Measurements from ENCODE around the gene MUC5B.
A peak's percentile ranks its signal among the peaks of the same experiment; 100 is the strongest.
"Not testable (repeated sequence)": the region's sequence is repeated elsewhere in the genome, so short reads cannot be mapped to it uniquely, and the experiment has no call there.

MUC5B gene

DNA sequence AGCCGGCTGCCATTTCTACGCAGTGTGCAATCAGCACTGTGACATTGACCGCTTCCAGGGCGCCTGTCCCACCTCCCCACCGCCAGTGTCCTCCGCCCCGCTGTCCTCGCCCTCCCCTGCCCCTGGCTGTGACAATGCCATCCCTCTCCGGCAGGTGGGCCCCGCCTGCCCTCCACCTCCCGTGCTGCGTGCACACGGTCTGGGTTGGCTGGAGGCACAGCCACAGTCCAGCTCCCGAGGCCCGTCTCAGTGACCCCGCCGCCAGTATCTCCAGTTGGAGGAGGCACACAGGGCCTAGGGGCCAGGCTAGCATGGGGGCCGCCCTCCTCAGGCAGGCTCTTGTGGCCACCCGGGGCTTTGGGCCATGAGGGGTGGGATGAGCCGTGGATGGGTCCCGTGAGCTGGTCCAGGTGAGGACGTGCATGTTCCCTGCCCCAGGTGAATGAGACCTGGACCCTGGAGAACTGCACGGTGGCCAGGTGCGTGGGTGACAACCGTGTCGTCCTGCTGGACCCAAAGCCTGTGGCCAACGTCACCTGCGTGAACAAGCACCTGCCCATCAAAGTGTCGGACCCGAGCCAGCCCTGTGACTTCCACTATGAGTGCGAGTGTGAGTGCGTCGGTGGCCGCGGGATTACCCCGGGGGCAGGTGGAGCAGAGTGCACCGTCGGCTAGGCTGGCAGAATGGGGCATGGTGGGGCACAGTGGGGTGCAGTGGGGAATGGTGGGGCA lies 29.7 kb downstream of the MUC5B start:
- no peak for DNase-seq

- DNase-seq, result no peak
Observed at GRCh38 chr11:1253103-1253485, 30.2 kb downstream of the MUC5B start.

DNA sequence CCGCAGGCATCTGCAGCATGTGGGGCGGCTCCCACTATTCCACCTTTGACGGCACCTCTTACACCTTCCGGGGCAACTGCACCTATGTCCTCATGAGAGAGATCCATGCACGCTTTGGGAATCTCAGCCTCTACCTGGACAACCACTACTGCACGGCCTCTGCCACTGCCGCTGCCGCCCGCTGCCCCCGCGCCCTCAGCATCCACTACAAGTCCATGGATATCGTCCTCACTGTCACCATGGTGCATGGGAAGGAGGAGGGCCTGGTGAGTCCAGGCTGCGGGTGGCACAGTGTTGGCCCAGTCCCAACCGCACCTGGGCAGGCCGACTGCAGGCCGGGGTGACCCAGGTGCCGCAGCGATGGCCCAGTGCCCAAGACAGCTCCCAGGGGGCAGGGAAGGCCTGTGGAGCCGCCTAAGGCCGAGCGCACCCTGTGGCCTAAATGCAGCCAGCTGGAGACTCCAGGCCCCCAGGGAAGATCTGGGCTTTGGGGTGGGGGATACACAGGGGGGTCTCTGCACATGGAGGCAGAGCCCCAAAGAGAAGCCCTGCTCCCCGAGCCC lies 31.3 kb downstream of the MUC5B start:
- no peak for DNase-seq

- DNase-seq, result no peak
Observed at GRCh38 chr11:1254733-1255132, 31.9 kb downstream of the MUC5B start.

- no peak for DNase-seq
Observed at GRCh38 chr11:1255151-1255550, 32.3 kb downstream of the MUC5B start.

DNA sequence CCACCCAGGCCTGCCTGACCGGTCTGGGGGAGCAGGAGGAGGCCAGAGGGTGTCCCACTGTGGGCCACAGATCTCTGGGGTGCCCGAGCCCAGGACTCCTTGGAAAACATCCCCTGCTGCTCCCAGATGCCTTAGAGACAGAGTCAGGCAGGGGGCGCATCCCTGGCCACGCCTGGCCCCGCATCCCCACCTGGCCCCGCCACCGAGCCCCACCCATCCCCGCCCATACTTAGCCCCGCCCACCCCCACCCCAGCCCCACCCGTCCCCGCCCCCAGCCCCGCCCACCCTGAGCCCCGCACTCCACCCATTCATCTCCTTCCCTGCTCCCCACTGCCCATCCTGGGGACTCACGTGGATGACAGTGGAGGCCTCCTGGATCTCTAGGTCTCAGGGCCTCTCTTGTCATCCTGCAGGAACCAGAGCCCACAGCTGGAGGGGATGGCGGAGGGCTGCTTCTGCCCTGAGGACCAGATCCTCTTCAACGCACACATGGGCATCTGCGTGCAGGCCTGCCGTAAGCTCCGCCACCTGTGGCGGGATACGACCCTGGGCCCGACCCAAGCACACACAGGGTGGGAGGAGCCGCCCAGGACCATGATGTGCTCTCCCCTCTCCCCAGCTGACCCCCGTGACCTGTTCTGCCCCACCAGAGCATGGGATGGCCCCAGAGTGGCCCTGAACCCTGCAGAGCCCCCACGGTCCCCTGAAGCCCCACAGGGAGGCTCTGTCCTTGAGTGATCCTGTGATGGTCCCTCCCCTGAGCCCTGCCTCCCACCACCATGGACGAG lies 33.6 kb downstream of the MUC5B start:
- DNase-seq, result no peak

DNA sequence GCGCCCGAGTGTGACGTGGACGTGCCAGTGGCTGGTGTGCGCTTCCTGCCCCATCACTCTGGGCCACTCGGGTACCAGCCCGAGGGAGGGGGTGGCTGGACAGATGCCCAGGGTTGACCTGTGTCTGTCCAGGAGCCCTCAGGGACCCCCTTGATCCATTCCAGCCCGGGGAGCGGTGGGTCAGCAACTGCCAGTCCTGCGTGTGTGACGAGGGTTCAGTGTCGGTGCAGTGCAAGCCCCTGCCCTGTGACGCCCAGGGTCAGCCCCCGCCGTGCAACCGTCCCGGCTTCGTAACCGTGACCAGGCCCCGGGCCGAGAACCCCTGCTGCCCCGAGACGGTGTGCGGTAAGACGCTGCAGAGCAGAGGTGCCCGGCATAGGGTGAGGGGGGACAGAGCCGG lies 34.5 kb downstream of the MUC5B start:
- no peak for DNase-seq

GRCh38 chr11:1257916-1258315 lies 35.0 kb downstream of the MUC5B start:
- DNase-seq, result no peak

DNA sequence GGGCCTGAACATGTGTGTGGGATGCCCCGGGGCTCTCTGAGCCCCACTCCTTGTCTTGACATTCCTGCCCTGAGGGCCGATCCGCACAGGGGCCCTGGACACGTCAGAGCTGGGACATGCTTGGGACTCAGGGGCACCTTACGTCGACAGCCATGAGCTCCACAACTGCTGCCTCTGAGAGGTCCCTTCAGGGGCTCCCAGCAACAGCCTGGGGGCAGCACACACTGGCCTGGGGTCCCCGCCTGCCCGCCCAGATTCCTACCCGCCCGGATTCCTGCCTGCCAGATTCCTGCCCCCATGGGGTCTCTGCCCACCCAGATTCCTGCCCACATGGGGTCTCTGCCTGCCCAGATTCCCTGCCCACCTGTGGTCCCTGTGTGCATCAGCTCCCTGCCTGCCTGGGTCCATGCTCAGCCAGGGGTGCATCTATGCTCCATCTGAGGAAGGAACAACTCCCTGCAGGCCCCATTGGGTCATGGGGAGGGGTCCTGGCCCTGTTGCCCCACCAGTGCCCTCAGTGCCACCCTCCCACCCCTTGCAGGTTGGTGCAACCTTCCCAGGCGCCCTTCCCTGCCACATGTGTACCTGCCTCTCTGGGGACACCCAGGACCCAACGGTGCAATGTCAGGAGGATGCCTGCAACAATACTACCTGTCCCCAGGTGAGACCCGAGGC lies 35.7 kb downstream of the MUC5B start:
- no peak for DNase-seq

DNA sequence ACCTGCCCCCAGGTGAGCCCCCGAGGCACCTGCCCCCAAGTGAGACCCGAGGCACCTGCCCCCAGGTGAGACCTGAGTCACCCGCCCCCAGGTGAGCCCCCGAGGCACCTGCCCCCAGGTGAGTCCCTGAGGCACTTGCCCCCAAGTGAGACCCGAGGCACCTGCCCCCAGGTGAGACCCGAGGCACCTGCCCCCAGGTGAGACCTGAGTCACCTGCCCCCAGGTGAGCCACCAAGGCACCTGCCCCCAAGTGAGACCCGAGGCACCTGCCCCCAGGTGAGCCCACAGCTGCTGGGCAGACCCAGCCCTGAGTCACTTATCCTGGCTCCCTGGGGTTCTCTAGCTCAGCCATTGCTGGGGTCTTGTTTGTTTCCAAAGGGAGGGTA lies 36.2 kb downstream of the MUC5B start:
- DNase-seq, result no peak

- no peak for DNase-seq
Observed at GRCh38 chr11:1259561-1259960, 36.7 kb downstream of the MUC5B start.

GRCh38 chr11:1260023-1260501 lies 37.2 kb downstream of the MUC5B start:
- no peak for DNase-seq

DNA sequence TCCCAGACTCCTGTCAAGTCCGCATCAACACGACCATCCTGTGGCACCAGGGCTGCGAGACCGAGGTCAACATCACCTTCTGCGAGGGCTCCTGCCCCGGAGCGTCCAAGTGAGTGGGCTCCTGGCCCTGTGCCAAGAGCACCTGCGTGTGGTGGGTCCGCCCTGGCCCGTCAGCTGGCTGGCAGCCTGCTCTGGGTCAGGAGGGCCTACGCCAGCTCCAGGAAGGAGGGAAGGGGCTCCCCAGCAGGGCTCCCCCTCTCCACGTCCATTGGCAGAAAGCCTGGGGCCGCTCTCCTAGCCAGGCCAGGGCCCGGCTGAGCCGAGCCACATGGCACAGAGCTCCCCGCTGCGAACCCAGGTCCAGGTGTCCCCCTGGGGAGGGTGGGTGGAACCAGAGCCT lies 37.8 kb downstream of the MUC5B start:
- DNase-seq, result no peak

DNA sequence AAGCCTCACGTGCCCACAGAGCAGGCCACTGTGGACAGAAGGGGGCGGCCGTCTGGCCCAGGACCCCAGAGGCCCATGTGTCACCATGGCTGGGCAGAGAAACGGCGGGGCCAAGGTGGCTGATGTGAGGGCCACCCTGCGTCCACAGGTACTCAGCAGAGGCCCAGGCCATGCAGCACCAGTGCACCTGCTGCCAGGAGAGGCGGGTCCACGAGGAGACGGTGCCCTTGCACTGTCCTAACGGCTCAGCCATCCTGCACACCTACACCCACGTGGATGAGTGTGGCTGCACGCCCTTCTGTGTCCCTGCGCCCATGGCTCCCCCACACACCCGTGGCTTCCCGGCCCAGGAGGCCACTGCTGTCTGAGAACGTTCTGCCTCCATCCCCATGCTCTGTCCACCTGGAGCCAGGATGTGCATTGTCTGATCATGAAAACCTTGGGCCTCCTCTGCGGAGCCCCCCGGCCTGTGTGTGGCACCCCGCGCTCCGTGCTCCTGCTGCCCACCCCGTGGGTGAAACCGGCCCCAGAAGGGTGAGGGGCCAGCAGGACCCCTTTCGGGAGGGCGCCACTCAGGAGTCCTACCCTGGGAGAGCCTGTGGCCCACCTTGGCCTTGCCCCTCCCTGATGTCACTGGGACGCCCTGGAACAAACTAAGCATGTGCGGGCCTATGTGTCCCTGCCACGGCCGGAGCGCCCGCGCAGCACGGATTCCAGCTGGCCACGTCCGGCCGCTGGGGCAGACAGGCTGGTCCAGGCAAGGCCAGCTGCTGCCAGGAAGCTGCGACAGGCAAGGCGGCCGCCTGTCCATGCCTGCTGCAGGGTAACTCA lies 38.6 kb downstream of the MUC5B start:
- DNase-seq, result no peak

DNA sequence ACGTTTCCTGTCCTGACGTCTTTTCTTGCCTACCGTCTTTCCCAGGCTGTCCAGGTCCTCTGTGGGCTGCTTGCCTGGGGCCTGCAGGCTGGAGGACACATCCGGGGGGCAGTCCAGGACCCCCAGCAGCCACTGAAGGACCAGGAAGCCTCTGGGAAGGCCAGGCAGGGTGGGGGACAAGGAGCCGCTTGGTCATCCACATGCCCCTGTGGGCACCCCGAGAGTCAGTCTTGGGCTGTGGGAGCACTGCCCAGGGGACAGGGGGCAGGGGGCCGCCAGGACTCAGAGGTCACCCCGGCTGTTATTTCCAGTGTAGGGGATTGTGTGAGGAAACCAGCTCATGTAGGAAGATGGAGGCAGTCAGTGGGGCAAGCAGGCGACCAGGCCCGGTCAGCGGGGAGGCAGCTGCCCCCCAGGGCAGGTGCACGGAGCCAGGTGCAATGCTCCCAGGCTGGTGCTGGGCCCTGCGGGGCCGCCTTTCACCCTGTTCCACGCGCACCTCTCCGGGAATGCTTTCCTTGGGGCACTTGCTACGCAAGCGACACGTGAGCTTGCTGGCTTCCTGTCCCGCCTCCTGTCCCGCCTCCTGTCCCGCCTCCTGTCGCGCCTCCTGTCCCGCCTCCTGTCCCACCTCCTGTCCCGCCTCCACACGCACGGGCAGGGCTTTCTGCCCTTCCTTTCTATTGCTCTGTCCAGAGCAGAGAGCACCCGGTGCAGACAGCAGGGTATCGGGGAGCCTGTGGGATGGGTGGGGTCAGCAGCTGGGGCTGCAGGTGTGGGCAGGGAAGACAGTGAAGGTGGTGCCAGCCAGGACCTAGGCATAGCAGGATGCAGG lies 39.5 kb downstream of the MUC5B start:
- DNase-seq, result peak; percentile 87

- no peak for DNase-seq
Observed at GRCh38 chr11:1263010-1263409, 40.1 kb downstream of the MUC5B start.

DNA sequence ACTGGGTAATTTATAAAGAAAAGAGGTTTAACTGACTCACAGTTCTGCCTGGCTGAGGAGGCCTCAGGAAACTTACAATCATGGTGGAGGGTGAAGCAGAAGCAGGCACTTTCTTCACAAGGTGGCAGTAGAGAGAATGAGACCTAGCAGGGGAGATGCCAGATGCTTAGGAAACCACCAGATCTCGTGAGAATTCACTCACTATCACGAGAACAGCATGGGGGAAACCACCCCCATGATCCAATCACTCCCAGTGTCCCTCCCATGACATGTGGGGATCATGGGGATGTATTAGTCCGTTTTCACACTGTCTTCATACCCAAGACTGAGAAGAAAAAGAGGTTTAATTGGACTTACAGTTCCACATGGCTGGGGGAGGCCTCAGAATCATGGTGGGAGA lies 41.6 kb downstream of the MUC5B start:
- not testable (repeated sequence) for DNase-seq

DNA sequence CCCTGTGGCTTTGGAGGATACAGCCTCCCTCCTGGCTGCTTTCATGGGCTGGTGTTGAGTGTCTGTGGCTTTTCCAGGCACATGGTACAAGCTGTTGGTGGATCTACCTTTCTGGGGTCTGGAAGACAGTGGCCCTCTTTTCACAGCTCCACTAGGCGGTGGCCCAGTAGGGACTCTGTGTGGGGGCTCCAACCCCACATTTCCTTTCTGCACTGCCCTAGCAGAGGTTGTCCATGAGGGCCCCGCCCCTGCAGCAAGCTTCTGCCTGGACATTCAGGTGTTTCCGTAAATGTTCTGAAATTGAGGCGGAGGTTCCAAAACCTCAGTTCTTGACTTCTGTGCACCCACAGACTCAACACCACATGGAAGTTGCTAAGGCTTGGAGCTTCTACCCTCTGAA lies 42.6 kb downstream of the MUC5B start:
- DNase-seq, result not testable (repeated sequence)

DNA sequence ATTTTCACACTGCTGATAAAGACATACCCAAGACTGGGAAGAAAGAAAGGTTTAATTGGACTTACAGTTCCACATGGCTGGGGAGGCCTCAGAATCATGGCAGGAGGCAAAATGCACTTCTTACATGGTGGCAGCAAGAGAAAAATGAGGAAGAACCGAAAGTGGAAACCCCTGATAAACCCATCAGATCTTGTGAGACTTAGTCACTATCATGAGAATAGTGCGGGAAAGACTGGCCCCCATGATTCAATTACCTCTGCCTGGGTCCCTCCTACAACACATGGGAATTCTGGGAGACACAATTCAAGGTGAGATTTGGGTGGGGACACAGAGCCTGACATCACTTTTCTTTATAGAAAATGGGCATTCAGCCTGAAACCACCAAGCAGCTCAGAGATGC lies 44.1 kb downstream of the MUC5B start:
- DNase-seq, result not testable (repeated sequence)

DNA sequence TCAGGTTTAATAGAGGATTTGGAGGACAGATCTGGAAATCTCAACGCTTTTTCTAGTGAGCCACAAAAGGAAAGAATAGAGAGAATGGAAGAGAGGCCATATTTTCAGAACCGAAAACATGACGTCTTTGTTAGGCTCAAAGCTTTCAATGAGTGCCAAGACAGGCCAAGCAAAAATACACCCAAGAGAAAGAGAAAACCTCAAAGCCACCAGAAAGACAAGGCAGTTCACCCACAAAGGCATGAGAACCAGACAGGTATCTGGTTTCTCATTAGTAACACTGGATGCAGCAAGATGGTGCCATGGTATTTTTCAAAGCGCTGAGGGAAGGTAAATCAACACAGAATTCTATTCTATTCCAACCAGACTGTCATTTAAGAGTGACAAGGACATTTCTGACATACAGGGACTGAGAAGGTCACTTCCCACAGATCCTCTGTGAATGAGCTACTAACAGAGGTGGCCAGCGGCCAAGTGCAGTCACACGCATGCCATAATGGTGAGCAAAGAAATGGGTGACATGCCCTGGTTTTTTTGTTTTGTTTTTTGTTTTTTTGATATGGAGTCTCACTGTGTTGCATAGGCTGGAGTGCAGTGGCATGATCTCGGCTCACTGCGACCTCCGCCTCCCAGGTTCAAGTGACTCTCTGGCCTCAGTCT lies 44.7 kb downstream of the MUC5B start:
- DNase-seq, result no peak

GRCh38 chr11:1269957-1270356 lies 47.1 kb downstream of the MUC5B start:
- DNase-seq, result no peak

Data from NCI-H1436 (cell line).